ENCODE results near the gene LMTK2.

DNA sequence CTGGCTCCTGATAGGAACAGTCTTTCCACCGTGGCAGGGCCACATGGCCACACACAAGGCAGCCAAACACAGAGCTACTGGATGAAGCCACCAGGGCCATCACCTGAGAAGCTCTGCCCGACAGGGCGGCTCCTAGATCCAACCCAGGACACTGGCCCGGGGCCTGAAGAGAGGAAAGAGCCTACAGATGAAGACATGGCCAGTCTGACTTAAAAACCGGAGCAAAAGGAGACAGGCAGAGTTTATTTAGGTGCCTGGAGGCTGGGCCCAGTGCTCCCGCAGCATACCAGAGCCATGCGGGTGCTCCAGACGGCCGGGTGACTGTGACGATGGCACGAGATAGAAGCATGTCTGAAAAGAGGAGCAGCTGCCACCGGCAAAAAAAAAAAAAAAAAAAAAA, 141.5 kb downstream of the LMTK2 start:
- TF ChIP-seq CTCF (conservative IDR thresholded peaks at IDR 0.05) (no peak), ZFX (IDR thresholded peaks at IDR 0.05) (no peak)

Data from C4-2B (cell line).